Measurements from ENCODE around the gene COL25A1.

COL25A1 gene

DNA sequence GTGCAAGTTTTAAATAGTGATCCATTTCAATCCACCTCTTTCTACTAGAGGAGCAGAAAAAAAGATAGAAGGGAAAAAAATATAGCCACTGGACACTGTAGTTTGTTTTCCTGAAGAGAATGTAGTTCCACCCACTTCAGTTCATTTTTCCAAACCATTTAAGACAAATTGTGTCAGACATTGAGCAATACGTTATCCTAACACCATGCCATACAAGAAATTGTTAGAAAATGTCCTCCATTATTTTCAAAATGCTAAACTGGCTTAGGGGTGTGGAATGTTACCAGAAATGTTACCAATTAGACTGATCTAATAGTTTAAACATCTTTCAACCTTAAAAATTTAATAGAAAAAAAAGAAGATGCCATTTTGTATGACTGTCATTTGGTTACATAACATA, 491.0 kb downstream of the COL25A1 start:
- DNase-seq (ENCODE audit: low spot score), result no peak

DNA sequence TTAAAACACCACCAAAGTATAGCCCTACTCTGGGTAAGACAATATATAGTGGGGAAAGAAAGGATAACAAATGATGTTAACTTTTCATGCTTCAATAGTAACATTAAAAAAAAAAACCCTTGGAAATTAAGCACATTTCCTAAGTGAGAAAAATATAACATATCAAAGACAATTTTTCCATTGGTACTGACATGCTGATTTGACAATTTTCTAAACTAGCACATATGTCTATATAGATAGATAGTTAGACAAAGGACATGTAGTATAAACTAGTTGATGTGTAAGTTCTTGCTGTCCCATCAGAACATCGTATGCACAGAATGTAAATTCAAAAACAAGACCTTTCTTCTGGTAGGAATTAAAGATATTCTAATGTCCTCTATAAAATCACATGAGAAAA, 492.4 kb downstream of the COL25A1 start:
- DNase-seq (ENCODE audit: low spot score), result no peak

DNA sequence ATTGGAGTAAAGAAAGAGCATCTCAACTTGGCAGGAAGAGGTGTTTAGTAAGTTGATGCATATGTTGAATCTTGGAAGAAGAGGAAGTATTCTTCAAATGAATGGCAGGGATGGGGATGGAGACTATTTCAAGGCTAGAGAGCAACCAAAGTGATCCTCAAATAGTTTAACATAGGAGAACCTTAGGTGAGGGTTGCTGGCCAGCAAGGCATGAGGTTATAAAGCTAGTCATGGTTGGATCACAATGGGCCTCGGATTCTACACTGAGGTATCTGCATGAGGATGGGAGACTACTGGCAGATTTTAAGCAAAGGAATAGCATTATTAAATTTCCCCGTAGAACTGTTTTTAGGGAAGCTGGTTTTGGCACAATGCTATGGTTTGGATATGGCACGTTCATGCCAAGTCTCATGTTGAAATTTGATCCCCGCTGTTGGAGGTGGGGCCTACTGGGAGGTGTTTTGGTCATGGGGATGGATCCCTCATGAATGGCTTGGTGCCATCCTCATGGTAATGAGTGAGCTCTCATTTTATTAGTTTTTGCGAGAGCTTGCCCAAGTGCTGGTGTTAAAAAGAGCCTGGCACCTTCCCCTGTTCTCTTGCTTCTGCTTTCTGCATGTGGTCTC, 497.7 kb downstream of the COL25A1 start:
- DNase-seq (ENCODE audit: low spot score), result no peak

- no peak for DNase-seq (ENCODE audit: low spot score)
These were observed 503.2 kb downstream of the COL25A1 start for GRCh38 chr4:108799306-108799705.

DNA sequence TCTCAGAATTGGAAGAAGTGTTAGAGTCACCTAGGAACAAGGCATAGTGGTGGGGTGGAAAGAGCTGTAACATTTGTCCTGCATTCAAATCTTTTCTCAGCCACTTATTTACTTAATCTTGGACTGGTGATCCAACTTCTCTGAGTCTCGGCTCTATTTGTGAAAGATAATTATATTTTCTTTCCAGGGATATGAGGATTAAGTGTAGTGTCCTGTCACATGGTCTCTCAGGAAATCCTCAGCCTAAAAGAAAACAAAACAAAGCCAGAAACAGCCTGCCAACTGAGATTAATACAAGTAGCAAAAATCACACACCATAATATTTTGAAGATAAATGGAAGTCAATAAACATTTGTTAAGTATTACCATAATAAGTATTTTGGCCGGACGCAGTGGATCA, 506.3 kb downstream of the COL25A1 start:
- DNase-seq (ENCODE audit: low spot score), result no peak

- DNase-seq (ENCODE audit: low spot score), result no peak
These were observed 506.7 kb downstream of the COL25A1 start for GRCh38 chr4:108795733-108796132.

DNA sequence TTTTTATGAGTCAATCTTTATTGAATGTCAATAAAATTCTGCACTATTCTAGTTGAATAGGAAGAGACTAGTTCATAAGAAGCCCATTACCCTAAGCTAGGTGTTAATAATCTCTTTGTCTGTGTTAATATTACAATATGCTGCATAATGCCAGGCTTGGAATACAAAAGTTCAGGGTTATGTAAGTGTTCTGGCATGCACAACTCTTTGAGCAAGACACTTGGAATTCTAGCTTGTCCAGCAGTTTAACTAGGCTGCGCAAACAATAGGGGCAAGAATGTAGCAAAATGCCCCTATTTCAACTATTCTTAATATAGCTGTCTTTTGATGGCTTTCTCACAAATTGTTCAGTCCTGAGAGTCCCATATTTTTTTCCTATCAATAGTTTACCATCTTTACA, 508.3 kb downstream of the COL25A1 start:
- DNase-seq (ENCODE audit: low spot score), result no peak

- DNase-seq (ENCODE audit: low spot score), result no peak
These were observed 509.0 kb downstream of the COL25A1 start for GRCh38 chr4:108793415-108793814.

- DNase-seq (ENCODE audit: low spot score), result no peak
These were observed 513.7 kb downstream of the COL25A1 start for GRCh38 chr4:108788731-108789130.

DNA sequence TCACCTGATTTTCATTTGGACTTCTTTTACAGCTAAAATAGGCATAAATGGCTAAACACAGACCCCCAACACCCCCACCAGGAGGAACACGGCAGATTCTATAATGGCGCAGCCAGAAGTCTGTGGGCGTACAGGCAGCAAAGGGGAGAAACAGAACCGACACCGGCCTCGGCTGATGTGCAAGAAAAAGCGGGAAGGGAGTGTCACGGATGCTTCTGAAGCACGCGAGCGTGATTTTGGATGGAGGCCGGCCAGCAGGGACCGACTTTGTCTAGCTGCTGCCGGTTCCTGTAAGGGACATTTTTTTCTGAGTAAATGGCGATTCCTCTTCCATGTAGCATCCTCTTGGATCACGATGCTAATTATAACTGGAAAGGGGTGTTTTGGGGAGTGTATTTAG, 514.7 kb downstream of the COL25A1 start:
- no peak for DNase-seq (ENCODE audit: low spot score)

GRCh38 chr4:108787106-108787505, 515.4 kb downstream of the COL25A1 start:
- no peak for DNase-seq (ENCODE audit: low spot score)

DNA sequence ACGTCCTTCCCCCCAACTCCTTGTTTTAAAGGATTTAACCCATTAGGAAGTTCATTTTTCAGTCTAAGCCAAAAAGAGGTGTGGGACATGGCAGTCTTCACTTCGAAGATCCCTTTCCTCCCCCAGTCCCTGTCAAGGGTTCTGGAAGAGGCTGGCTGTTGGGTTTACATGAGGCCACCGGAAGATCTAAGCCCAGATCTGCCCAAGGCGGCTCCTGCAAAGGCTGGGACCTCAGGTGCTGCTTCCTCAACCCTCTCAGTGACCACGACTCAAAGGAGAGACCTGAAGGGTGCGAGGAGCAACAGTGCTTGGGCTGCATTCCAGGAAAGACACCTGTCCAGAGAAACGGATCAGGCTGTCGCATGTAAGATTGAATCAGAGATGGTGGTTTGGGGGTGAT, 516.1 kb downstream of the COL25A1 start:
- DNase-seq (ENCODE audit: low spot score), result no peak

GRCh38 chr4:108783665-108784463, 518.6 kb downstream of the COL25A1 start:
- no peak for DNase-seq (ENCODE audit: low spot score)

DNA sequence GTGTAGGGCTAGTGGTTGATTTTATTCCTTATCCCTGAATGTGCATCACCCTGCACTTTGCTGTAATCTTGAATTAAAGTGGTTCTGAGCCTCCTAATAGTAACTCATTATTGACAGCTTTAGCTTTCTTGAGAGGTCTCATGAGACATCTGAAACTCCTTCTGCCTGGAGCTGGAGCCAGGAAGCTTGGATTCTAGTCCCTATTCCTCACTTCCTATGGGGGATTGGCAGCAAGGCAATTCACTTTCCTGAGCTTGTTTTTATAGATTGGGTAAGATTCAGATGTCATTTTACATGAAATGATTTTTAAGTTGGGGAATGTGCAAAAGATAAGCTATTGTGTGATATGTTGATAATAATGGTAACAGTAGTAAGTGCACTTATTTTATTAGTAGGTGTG, 522.5 kb downstream of the COL25A1 start:
- no peak for DNase-seq (ENCODE audit: low spot score)

DNA sequence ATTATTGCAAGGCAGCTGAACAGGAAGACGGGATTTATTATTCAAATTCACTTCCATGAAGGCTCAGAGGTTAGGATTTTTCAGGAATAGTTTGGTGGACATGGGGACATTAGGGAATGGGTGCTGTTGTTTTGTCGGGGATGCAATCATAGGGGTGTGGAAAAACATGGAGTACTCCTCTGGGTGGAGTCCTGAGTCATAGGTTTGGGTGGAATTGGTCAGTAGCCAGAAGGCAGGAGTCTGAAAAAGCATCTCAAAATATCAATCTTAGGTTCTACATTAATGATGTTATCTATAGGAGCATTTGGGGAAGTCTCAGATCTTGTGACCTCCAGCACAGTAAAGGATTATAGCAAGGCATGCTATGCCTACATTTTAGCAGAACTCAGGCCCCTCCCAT, 525.1 kb downstream of the COL25A1 start:
- no peak for DNase-seq (ENCODE audit: low spot score)

- no peak for DNase-seq (ENCODE audit: low spot score)
These were observed 526.5 kb downstream of the COL25A1 start for GRCh38 chr4:108775921-108776320.

DNA sequence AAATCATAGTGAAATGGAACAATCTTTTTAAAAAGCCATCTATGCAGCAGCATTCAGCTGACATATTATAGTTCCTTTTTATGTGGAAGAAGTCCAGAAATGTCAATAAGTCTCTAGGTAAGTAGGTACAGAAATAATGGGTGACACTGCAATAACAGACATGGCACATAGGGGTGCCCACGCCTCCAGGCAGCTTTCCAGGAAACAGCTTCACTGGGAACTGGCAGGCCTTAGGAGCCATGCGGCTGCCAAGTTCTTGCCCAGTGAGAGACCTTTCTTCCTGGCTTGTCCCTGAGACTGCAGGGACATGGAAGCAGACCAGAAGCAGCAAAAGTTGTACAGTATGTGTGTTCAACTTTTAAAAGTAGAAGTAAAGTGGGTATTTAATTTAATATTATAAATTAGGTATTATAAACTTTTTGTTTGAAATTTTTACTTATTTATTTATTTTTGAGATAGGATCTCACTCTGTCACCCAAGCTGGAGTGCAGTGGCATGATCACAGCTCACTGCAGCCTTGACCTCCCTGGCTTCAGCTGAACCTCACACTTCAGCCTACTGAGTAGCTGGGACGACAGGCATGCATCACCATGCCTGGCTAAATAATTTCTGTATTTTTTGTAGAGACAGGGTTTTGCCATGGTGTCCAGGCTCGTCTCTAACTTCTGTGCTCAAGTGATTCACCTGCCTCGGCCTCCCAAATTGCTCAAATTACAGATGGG, 527.5 kb downstream of the COL25A1 start:
- no peak for DNase-seq (ENCODE audit: low spot score)

GRCh38 chr4:108772402-108772801, 530.1 kb downstream of the COL25A1 start:
- no peak for DNase-seq (ENCODE audit: low spot score)

- no peak for DNase-seq (ENCODE audit: low spot score)
These were observed 536.4 kb downstream of the COL25A1 start for GRCh38 chr4:108766058-108766457.

- no peak for DNase-seq (ENCODE audit: low spot score)
These were observed 538.5 kb downstream of the COL25A1 start for GRCh38 chr4:108763986-108764385.

DNA sequence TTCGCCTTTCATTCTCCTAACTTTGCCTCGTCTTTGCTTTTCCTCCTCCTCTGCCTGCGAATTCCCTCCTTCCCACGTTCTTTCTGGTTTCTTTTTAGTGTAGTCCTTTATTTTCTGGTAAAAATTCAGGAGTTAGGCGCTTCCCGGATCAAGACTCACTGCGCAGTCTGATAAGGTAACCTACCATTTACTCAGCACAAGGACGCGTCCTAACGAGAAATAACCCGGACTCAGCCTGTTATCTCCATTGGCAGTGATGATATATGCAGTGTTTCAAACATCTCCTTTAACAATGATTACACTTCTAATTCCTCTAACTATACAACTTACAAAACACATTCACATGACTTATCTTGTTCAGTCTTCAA, 539.2 kb downstream of the COL25A1 start:
- no peak for DNase-seq (ENCODE audit: low spot score)

DNA sequence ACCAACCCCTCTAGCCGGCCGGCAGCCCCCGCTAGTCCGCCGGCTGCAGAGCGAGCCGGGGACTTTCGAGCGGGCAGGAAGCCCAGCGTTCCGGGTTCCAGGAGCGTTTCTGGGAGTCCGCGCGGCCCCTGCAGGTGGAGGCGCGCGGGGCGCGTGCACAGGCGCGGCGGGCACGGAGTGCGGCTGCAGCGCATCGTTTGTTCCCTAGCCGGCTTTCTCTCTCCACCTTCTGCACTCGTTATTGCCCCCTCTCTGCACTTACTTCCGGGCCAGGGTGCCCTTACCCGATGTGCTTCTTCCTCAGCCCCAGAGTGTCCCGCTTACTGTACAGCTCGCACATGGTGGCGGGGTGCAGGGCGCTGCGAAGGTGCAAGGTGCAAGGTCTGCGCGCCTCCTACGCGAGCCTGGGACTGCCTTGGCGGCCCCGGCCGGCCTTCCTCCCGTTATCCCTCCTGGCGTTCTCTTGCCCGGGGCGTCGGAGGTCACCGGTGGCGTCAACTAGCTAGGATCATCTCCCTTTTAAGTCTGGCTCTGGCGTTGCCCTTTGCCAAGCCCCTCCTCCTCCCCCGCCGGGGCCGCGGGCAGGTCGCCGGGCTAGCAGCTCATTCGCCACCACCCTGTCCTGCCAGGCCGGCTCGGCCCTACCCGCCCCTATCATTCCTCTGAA, 539.8 kb downstream of the COL25A1 start, which contains the start of gene ETNPPL:
TSS of gene ETNPPL (minus strand) at position 495 of the 667 bp plus-strand sequence. CDS start at position 340, 155 bp downstream.
- peak; percentile 9 for DNase-seq (ENCODE audit: low spot score)
